ENCODE measurements around the gene CHST9. TPM values are rescaled to one million over a fixed set of nuclear protein-coding genes. Genes with fewer than 3 reads are reported as not detected.
"Not testable (repeated sequence)": the region's sequence is repeated elsewhere in the genome, so short reads cannot be mapped to it uniquely, and the experiment has no call there.

CHST9 gene
- total RNA-seq, 1 donor from 2014 or later, result 0.49 TPM

GRCh38 chr18:27094621-27095020 is 90.5 kb downstream of the CHST9 start:
- Mint-ChIP-seq H3K4me3 (no peak overlapping the region), H3K27ac (ENCODE audit: unreplicated experiment) (no peak overlapping the region), H3K27me3 (ENCODE audit: low read depth) (no peaks in the 10 kb centered on the region), H3K36me3 (ENCODE audit: low read depth) (peaks cover 12% of the 10 kb centered on the region), H3K4me1 (no peaks in the 10 kb centered on the region), H3K9me3 (peaks cover 18% of the 10 kb centered on the region)
- no peak for DNase-seq (ENCODE audit: low read depth, low spot score)
- TF ChIP-seq, protein P1, sequence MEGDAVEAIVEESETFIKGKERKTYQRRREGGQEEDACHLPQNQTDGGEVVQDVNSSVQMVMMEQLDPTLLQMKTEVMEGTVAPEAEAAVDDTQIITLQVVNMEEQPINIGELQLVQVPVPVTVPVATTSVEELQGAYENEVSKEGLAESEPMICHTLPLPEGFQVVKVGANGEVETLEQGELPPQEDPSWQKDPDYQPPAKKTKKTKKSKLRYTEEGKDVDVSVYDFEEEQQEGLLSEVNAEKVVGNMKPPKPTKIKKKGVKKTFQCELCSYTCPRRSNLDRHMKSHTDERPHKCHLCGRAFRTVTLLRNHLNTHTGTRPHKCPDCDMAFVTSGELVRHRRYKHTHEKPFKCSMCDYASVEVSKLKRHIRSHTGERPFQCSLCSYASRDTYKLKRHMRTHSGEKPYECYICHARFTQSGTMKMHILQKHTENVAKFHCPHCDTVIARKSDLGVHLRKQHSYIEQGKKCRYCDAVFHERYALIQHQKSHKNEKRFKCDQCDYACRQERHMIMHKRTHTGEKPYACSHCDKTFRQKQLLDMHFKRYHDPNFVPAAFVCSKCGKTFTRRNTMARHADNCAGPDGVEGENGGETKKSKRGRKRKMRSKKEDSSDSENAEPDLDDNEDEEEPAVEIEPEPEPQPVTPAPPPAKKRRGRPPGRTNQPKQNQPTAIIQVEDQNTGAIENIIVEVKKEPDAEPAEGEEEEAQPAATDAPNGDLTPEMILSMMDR (conservative IDR thresholded peaks at IDR 0.05), result no peak

DNA sequence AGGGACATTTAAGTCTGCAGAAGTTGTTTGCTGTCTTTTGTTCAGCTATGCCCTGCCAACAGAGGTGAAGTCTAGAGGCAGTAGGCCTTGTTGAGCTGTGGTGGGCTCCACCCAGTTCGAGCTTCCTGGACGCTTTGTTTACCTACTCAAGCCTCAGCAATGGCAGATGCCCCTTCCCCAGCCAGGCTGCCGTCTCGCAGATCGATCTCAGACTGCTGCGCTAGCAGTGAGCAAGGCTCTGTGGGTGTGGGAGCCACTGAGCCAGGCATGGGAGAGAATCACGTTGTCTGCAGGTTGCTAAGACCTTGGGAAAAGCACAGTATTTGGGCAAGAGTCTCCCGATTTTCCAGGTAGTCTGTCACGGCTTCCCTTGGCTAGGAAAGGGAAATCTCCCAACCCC is 91.8 kb downstream of the CHST9 start:
- H3K4me3 Mint-ChIP-seq; H3K4me1 Mint-ChIP-seq; H3K27ac Mint-ChIP-seq (ENCODE audit: unreplicated experiment); H3K27me3 Mint-ChIP-seq (ENCODE audit: low read depth); DNase-seq (ENCODE audit: low read depth, low spot score): not testable (repeated sequence)
- Mint-ChIP-seq H3K36me3 (ENCODE audit: low read depth) (peaks cover 12% of the 10 kb centered on the region), H3K9me3 (peaks cover 12% of the 10 kb centered on the region)

GRCh38 chr18:27081701-27082100 is 103.4 kb downstream of the CHST9 start:
- H3K9me3 Mint-ChIP-seq, result peaks cover 2% of the 10 kb centered on the region
- DNase-seq (ENCODE audit: low read depth, low spot score), result no peak
- H3K36me3 Mint-ChIP-seq (ENCODE audit: low read depth), result no peaks in the 10 kb centered on the region
- H3K27ac Mint-ChIP-seq (ENCODE audit: unreplicated experiment), result no peak overlapping the region
- no peak overlapping the region for H3K4me3 Mint-ChIP-seq
- no peaks in the 10 kb centered on the region for H3K27me3 Mint-ChIP-seq (ENCODE audit: low read depth)
- TF ChIP-seq, protein P1 (conservative IDR thresholded peaks at IDR 0.05), result no peak
- no peaks in the 10 kb centered on the region for H3K4me1 Mint-ChIP-seq

- DNase-seq (ENCODE audit: low read depth, low spot score), result no peak
- H3K4me1 Mint-ChIP-seq, result no peaks in the 10 kb centered on the region
Measured at GRCh38 chr18:27075828-27076227, 109.3 kb downstream of the CHST9 start.

GRCh38 chr18:27073404-27073830 is 111.7 kb downstream of the CHST9 start:
- TF ChIP-seq, protein P1 (conservative IDR thresholded peaks at IDR 0.05), result no peak
- H3K9me3 Mint-ChIP-seq, result peaks cover 2% of the 10 kb centered on the region
- no peak overlapping the region for H3K4me3 Mint-ChIP-seq
- H3K36me3 Mint-ChIP-seq (ENCODE audit: low read depth), result no peaks in the 10 kb centered on the region
- no peaks in the 10 kb centered on the region for H3K27me3 Mint-ChIP-seq (ENCODE audit: low read depth)
- H3K4me1 Mint-ChIP-seq, result no peaks in the 10 kb centered on the region
- H3K27ac Mint-ChIP-seq (ENCODE audit: unreplicated experiment), result no peak overlapping the region
- DNase-seq (ENCODE audit: low read depth, low spot score), result no peak

More at GRCh38 chr18:27075828-27076227, 109.3 kb downstream of the CHST9 start:
- no peak overlapping the region for H3K4me3 Mint-ChIP-seq
- TF ChIP-seq, protein P1 (conservative IDR thresholded peaks at IDR 0.05), result no peak
- H3K27me3 Mint-ChIP-seq (ENCODE audit: low read depth), result no peaks in the 10 kb centered on the region
- H3K9me3 Mint-ChIP-seq, result peaks cover 2% of the 10 kb centered on the region
- H3K27ac Mint-ChIP-seq (ENCODE audit: unreplicated experiment), result no peak overlapping the region
- H3K36me3 Mint-ChIP-seq (ENCODE audit: low read depth), result no peaks in the 10 kb centered on the region

- no peaks in the 10 kb centered on the region for H3K36me3 Mint-ChIP-seq (ENCODE audit: low read depth)
- no peak overlapping the region for H3K4me3 Mint-ChIP-seq
- TF ChIP-seq, protein P1 (conservative IDR thresholded peaks at IDR 0.05), result no peak
- DNase-seq (ENCODE audit: low read depth, low spot score), result no peak
- H3K27me3 Mint-ChIP-seq (ENCODE audit: low read depth), result no peaks in the 10 kb centered on the region
- H3K9me3 Mint-ChIP-seq, result peaks cover 2% of the 10 kb centered on the region
- H3K4me1 Mint-ChIP-seq, result no peaks in the 10 kb centered on the region
- H3K27ac Mint-ChIP-seq (ENCODE audit: unreplicated experiment), result no peak overlapping the region
Measured at GRCh38 chr18:27064673-27065072, 120.4 kb downstream of the CHST9 start.

Measured in neural crest cell (in vitro differentiated cells).